IMR-90 (cell line): Measurements from ENCODE around the gene SNX22. TPM values are rescaled to one million over a fixed set of nuclear protein-coding genes. Genes with fewer than 3 reads are reported as not detected.

ENCODE experiments used
- ATAC-seq: fragments of 200-7000 bp; cut with Tn5 transposase; 2 replicates; pipeline ENCODE4 v1.9.1; 2020; ENCODE audit warnings: low read depth, mild to moderate bottlenecking, moderate library complexity
- BruUV-seq: library from RNA; stranded (reverse); fragments of 400-500 nt; replicated peaks from 2 replicates; lab custom pipeline; 2021; lab: Mats Ljungman, UMichigan
- CTCF ChIA-PET: fragments of 300-600 bp; formaldehyde crosslinking; extraction: SDS; loops from one replicate; lab custom pipeline; 2021; ENCODE audit warnings: antibody characterized with exemption; lab: Yijun Ruan, JAX
- POLR2A ChIA-PET: fragments of 300-600 bp; sonication (Branson Sonifier 250); formaldehyde crosslinking; loops from one replicate; lab custom pipeline; 2022; ENCODE audit warnings: antibody characterized with exemption; ENCODE audit not compliant: unreplicated experiment; lab: Charles Lee
- DNase-seq: peaks from one replicate; pipeline ENCODE4 v3.0.0; 2013
- H2AFZ ChIP-seq: replicated peaks from 2 replicates; pipeline ENCODE3; 2013; ENCODE audit warnings: low read length, mild to moderate bottlenecking; ENCODE audit not compliant: poor library complexity
- H2AK5ac ChIP-seq: 2 replicates; pipeline ENCODE4 v1.6.1; 2013; ENCODE audit warnings: low read depth, low read length, inconsistent platforms
- H2AK9ac ChIP-seq: replicated peaks from 2 replicates; pipeline ENCODE3; 2013; ENCODE audit warnings: mild to moderate bottlenecking, low read depth, low read length, moderate library complexity; ENCODE audit not compliant: poor library complexity
- H2BK120ac ChIP-seq: 2 replicates; pipeline ENCODE4 v1.6.1; 2013; ENCODE audit warnings: low read depth, low read length, inconsistent platforms
- H2BK15ac ChIP-seq: 3 replicates; pipeline ENCODE4 v1.6.1; 2013; ENCODE audit warnings: low read depth, low read length, inconsistent platforms
- H2BK20ac ChIP-seq: 2 replicates; pipeline ENCODE4 v1.6.1; 2013; ENCODE audit warnings: low read depth, mild to moderate bottlenecking, inconsistent platforms, low read length, moderate library complexity
- H2BK5ac ChIP-seq: 2 replicates; pipeline ENCODE4 v1.6.1; 2013; ENCODE audit warnings: mild to moderate bottlenecking, low read depth, low read length, inconsistent platforms; ENCODE audit not compliant: poor library complexity, severe bottlenecking
- H3K14ac ChIP-seq: replicated peaks from 2 replicates; pipeline ENCODE4 v1.6.1; 2013; ENCODE audit warnings: low read depth, low read length, inconsistent platforms
- H3K18ac ChIP-seq: 2 replicates; pipeline ENCODE4 v1.6.1; 2013; ENCODE audit warnings: low read depth, low read length, control low read depth
- H3K23ac ChIP-seq: 2 replicates; pipeline ENCODE4 v1.6.1; 2013; ENCODE audit warnings: low read depth, low read length, inconsistent platforms
- H3K27ac ChIP-seq: 2 replicates; pipeline ENCODE4 v1.5.1; 2013; ENCODE audit warnings: mild to moderate bottlenecking, control low read depth, low read length; ENCODE audit not compliant: insufficient read depth
- H3K27me3 ChIP-seq: 2 replicates; pipeline ENCODE4 v1.6.1; 2013; ENCODE audit warnings: low read length; ENCODE audit not compliant: control insufficient read depth, insufficient read depth
- H3K36me3 ChIP-seq: 2 replicates; pipeline ENCODE4 v1.6.1; 2013; ENCODE audit warnings: low read length, mixed read lengths; ENCODE audit not compliant: control insufficient read depth, insufficient read depth
- H3K4ac ChIP-seq: 2 replicates; pipeline ENCODE4 v1.6.1; 2013; ENCODE audit warnings: low read depth, low read length, inconsistent platforms
- H3K4me1 ChIP-seq: 2 replicates; pipeline ENCODE4 v1.6.1; 2013; ENCODE audit warnings: low read length, mixed read lengths; ENCODE audit not compliant: control insufficient read depth, insufficient read depth
- H3K4me2 ChIP-seq: 2 replicates; pipeline ENCODE4 v1.6.1; 2013; ENCODE audit warnings: low read depth, mild to moderate bottlenecking, control low read depth, low read length, moderate library complexity
- H3K4me3 ChIP-seq: 2 replicates; pipeline ENCODE4 v1.5.1; 2013; ENCODE audit warnings: low read depth, mild to moderate bottlenecking, control low read depth, low read length, moderate library complexity; ENCODE audit not compliant: insufficient read depth
- H3K56ac ChIP-seq: 2 replicates; pipeline ENCODE4 v1.6.1; 2013; ENCODE audit warnings: low read length, inconsistent platforms; ENCODE audit not compliant: insufficient read depth; ENCODE audit errors: extremely low read depth
- H3K79me1 ChIP-seq, 2 experiments: 2 replicates each; pipeline ENCODE4 v1.6.1; 2013; ENCODE audit warnings: low read length in 2 of 2, inconsistent platforms in 1 of 2, low read depth in 1 of 2
- H3K9ac ChIP-seq: 2 replicates; pipeline ENCODE4 v1.6.1; 2013; ENCODE audit warnings: low read depth, low read length, control low read depth
- H3K9me1 ChIP-seq: 2 replicates; pipeline ENCODE4 v1.6.1; 2013; ENCODE audit warnings: low read length, inconsistent platforms; ENCODE audit not compliant: insufficient read depth
- H3K9me3 ChIP-seq: 2 replicates; pipeline ENCODE4 v1.6.1; 2013; ENCODE audit warnings: low read length; ENCODE audit not compliant: control insufficient read depth, insufficient read depth
- H4K20me1 ChIP-seq: 2 replicates; pipeline ENCODE4 v1.6.1; 2013; ENCODE audit warnings: low read length, inconsistent platforms; ENCODE audit not compliant: insufficient read depth
- H4K5ac ChIP-seq: 2 replicates; pipeline ENCODE4 v1.6.1; 2013; ENCODE audit warnings: mild to moderate bottlenecking, low read depth, low read length, control low read depth
- H4K8ac ChIP-seq, 2 experiments: 2 replicates each; pipeline ENCODE4 v1.6.1; 2013; ENCODE audit warnings: low read depth in 2 of 2, low read length in 2 of 2, control low read depth in 1 of 2, inconsistent platforms in 1 of 2
- H4K91ac ChIP-seq: 2 replicates; pipeline ENCODE4 v1.6.1; 2013; ENCODE audit warnings: low read depth, low read length, inconsistent platforms; ENCODE audit not compliant: insufficient read depth
- BHLHE40 ChIP-seq: fragments of 150-350 bp; IDR thresholded peaks from 2 replicates; pipeline ENCODE4 v1.6.1; 2016; ENCODE audit warnings: mild to moderate bottlenecking, low read depth, low read length
- CEBPB ChIP-seq: IDR thresholded peaks from 2 replicates; pipeline ENCODE4 v1.6.1; 2012; ENCODE audit warnings: low read depth, low read length, improper control_type of control experiment
- CTCF ChIP-seq: conservative IDR thresholded peaks from 2 replicates; pipeline ENCODE4 v1.5.1; 2012; ENCODE audit warnings: mild to moderate bottlenecking, low read depth, low read length, improper control_type of control experiment
- ELK1 ChIP-seq: fragments of 150-350 bp; IDR thresholded peaks from 2 replicates; pipeline ENCODE4 v1.6.1; 2016; ENCODE audit warnings: low read depth, mild to moderate bottlenecking, low read length, moderate library complexity, borderline replicate concordance
- MAFK ChIP-seq: IDR thresholded peaks from 2 replicates; pipeline ENCODE4 v1.6.1; 2012; ENCODE audit warnings: low read depth, low read length, improper control_type of control experiment
- MXI1 ChIP-seq: IDR thresholded peaks from 2 replicates; pipeline ENCODE4 v1.6.1; 2012; ENCODE audit warnings: low read depth, mild to moderate bottlenecking, low read length, moderate library complexity, borderline replicate concordance
- POLR2A ChIP-seq: IDR thresholded peaks from 2 replicates; pipeline ENCODE4 v1.6.1; 2012; ENCODE audit warnings: mild to moderate bottlenecking, low read depth, low read length
- RAD21 ChIP-seq: IDR thresholded peaks from 2 replicates; pipeline ENCODE4 v1.6.1; 2012; ENCODE audit warnings: low read length, improper control_type of control experiment
- RCOR1 ChIP-seq: IDR thresholded peaks from 2 replicates; pipeline ENCODE4 v1.6.1; 2012; ENCODE audit warnings: mild to moderate bottlenecking, low read length, improper control_type of control experiment; ENCODE audit not compliant: insufficient replicate concordance
- RFX5 ChIP-seq: IDR thresholded peaks from 2 replicates; pipeline ENCODE4 v1.8.0; 2012; ENCODE audit warnings: low read depth, mild to moderate bottlenecking, low read length, moderate library complexity
- USF2 ChIP-seq: fragments of 150-350 bp; IDR thresholded peaks from 2 replicates; pipeline ENCODE4 v1.6.1; 2017; ENCODE audit warnings: mild to moderate bottlenecking, antibody characterized with exemption, low read length, low read depth
- WGBS, 2 experiments: methylation state at CpG; one replicate each; pipeline versions ENCODE4 v1.1.5 to v1.1.7; 2013; ENCODE audit warnings: missing lambda C conversion rate in 2 of 2; ENCODE audit not compliant: insufficient read length in 1 of 2; ENCODE audit errors: extremely low coverage in 2 of 2; 5-methylcytosine and 5-hydroxymethylcytosine counted together
- dilution Hi-C: fragments of 300-500 bp; cut with HindIII; formaldehyde crosslinking; loops from one replicate; pipeline ENCODE4 v1.14.3; 2018; ENCODE audit warnings: low sequenced_read_pairs; ENCODE audit not compliant: unreplicated experiment
- in situ Hi-C: fragments of 300-500 bp; cut with MboI; formaldehyde crosslinking; loops from 3 replicates; pipeline ENCODE4 v1.14.3; 2019; ENCODE audit warnings: low sequenced_read_pairs, inconsistent platforms, mixed read lengths
- intact Hi-C: fragments of 100-400 bp; cut with micrococcal nuclease; formaldehyde crosslinking; loops from 2 replicates; pipeline ENCODE4 v1.10.0; 2022
- polyA plus RNA-seq, 3 experiments: library from polyadenylated mRNA; depleted of rRNA; stranded (reverse); fragments of >200 nt; gene quantifications; 2 replicates each; pipeline ENCODE4 v1.2.3, GENCODE V29; 2012; ENCODE audit warnings: low replicate concordance in 1 of 3
- total RNA-seq: library from RNA; depleted of rRNA; stranded (reverse); fragments of >200 nt; gene quantifications from 2 replicates; pipeline ENCODE4 v1.2.3, GENCODE V29; 2012

The SNX22 gene
- total and polyA plus RNA-seq, 2 of the 4 experiments (the other 2 are of a cell fraction) = 0.12 to 0.18 TPM

- no peak overlapping the region for H4K5ac ChIP-seq
- DNase-seq (peak; percentile 35), ATAC-seq (no peak)
- H3K79me1 ChIP-seq = peaks cover 0 to 9% of the 10 kb centered on the region in 2 experiments; a peak in 3 of 4 replicates
- no peak overlapping the region for H3K18ac ChIP-seq
- BruUV-seq = no TSS peak
- no peak overlapping the region for H2BK5ac ChIP-seq
- H4K91ac ChIP-seq = no peak overlapping the region
- H3K4ac ChIP-seq = no peak overlapping the region
- no peak overlapping the region for H4K8ac ChIP-seq
- H3K36me3 ChIP-seq = peaks cover 11% of the 10 kb centered on the region
- no CpG with 5 or more reads among the region's 5 CpGs for WGBS, 2 experiments
- H3K9me3 ChIP-seq = no peaks in the 10 kb centered on the region
- H2BK20ac ChIP-seq = no peak overlapping the region
- no peak overlapping the region for H3K27ac ChIP-seq
- H3K9me1 ChIP-seq = peaks cover 11% of the 10 kb centered on the region
- no peak overlapping the region for H2BK120ac ChIP-seq
- H3K56ac ChIP-seq = no peak overlapping the region
- H3K4me1 ChIP-seq = peaks cover 5% of the 10 kb centered on the region
- H3K27me3 ChIP-seq = no peaks in the 10 kb centered on the region
- peak; percentile 91 for TF ChIP-seq MAFK
- TF ChIP-seq RCOR1 = no peak
- TF ChIP-seq CTCF = no peak
- TF ChIP-seq POLR2A = no peak
- TF ChIP-seq MXI1 = no peak
- no peak for TF ChIP-seq USF2
- peak; percentile 14; the same call in 1 of the 2 replicates for TF ChIP-seq BHLHE40
- TF ChIP-seq CEBPB = no peak
- TF ChIP-seq ELK1 = no peak
- no peak for TF ChIP-seq RAD21
- no peak for TF ChIP-seq RFX5
- CTCF ChIA-PET = interaction anchor here (0.6 to 1.2 kb wide), 2 partner anchors 16 to 61 kb away, joined by 3 read pairs; no protein-coding TSS in a partner anchor
- dilution Hi-C loops = no loop called here
- POLR2A ChIA-PET = no interaction called here
- H3K4me2 ChIP-seq = no peak overlapping the region
- no peak overlapping the region for H2AK5ac ChIP-seq
- no peak overlapping the region for H3K23ac ChIP-seq
- H2BK15ac ChIP-seq = no peak overlapping the region
- in situ Hi-C loops = no loop called here
- no peak overlapping the region for H2AFZ ChIP-seq
- no peak overlapping the region for H3K14ac ChIP-seq
- H3K4me3 ChIP-seq = no peak overlapping the region
- no peak overlapping the region for H2AK9ac ChIP-seq
- no peak overlapping the region for H3K9ac ChIP-seq
- peaks cover 5% of the 10 kb centered on the region; the same call in 1 of the 2 replicates for H4K20me1 ChIP-seq
- intact Hi-C loops = no loop called here
These were observed 14.8 kb downstream of the SNX22 start for GRCh38 chr15:64166102-64166890.
